Common myeloid progenitor, CD34-positive (primary cell): ENCODE results near the gene SPTA1.

Source experiments
- CTCF ChIA-PET: fragments of 350-600 bp; sonication (Branson Sonifier 250); formaldehyde crosslinking; loops from one replicate; lab custom pipeline; 2021; ENCODE audit warnings: antibody characterized with exemption; lab: Charles Lee
- POLR2A ChIA-PET: fragments of 350-600 bp; sonication (Branson Sonifier 250); formaldehyde crosslinking; loops from one replicate; lab custom pipeline; 2021; ENCODE audit warnings: antibody characterized with exemption; lab: Charles Lee
- DNase-seq, 3 donors: peaks; one replicate each; pipeline versions ENCODE4 v3.0.0 to v3.0.0-alpha.2; 2013
- H3K27ac ChIP-seq, 2 experiments: 1 replicate in 1 of 2; 2 replicates in 1 of 2; pipeline ENCODE4 v1.7.0; 2013; ENCODE audit warnings: inconsistent platforms in 2 of 2, low read length in 2 of 2, mild to moderate bottlenecking in 2 of 2, low read depth in 1 of 2, moderate library complexity in 1 of 2; ENCODE audit not compliant: severe bottlenecking in 2 of 2, insufficient read depth in 1 of 2, poor library complexity in 1 of 2
- H3K27me3 ChIP-seq, 5 experiments: replicated peaks in 2 of 5; 1 replicate in 3 of 5; 2 replicates in 2 of 5; pipeline versions ENCODE4 v1.6.1 to v1.7.0; 2013; ENCODE audit warnings: low read length in 4 of 5, mild to moderate bottlenecking in 2 of 5, moderate library complexity in 2 of 5, inconsistent platforms in 1 of 5; ENCODE audit not compliant: insufficient read depth in 5 of 5, control insufficient read depth in 4 of 5
- H3K36me3 ChIP-seq, 4 experiments: 1 replicate in 2 of 4; 2 replicates in 2 of 4; pipeline versions ENCODE4 v1.6.1 to v1.7.0; 2013; ENCODE audit warnings: low read length in 3 of 4, control low read depth in 1 of 4, mild to moderate bottlenecking in 1 of 4; ENCODE audit not compliant: control insufficient read depth in 4 of 4, insufficient read depth in 4 of 4
- H3K4me1 ChIP-seq, 4 experiments: 1 replicate in 3 of 4; 2 replicates in 1 of 4; pipeline versions ENCODE4 v1.6.1 to v1.7.1; 2013; ENCODE audit warnings: low read length in 3 of 4, mild to moderate bottlenecking in 3 of 4, control low read depth in 1 of 4, inconsistent platforms in 1 of 4, moderate library complexity in 1 of 4; ENCODE audit not compliant: control insufficient read depth in 4 of 4, insufficient read depth in 4 of 4; ENCODE audit errors: control extremely low read depth in 1 of 4
- H3K4me3 ChIP-seq, 7 experiments: 1 replicate in 4 of 7; 2 replicates in 3 of 7; pipeline versions ENCODE4 v1.5.1 to v1.7.0; 2013; ENCODE audit warnings: mild to moderate bottlenecking in 7 of 7, low read length in 6 of 7, moderate library complexity in 6 of 7, inconsistent platforms in 2 of 7, low read depth in 2 of 7, control low read depth in 1 of 7; ENCODE audit not compliant: insufficient read depth in 4 of 7, control insufficient read depth in 1 of 7; ENCODE audit errors: extremely low read depth in 1 of 7
- H3K9me3 ChIP-seq, 5 experiments: 1 replicate in 4 of 5; 2 replicates in 1 of 5; pipeline versions ENCODE4 v1.6.1 to v1.7.1; 2013; ENCODE audit warnings: low read length in 4 of 5, mild to moderate bottlenecking in 2 of 5, inconsistent platforms in 1 of 5, low read depth in 1 of 5, moderate library complexity in 1 of 5; ENCODE audit not compliant: control insufficient read depth in 4 of 5, insufficient read depth in 2 of 5; ENCODE audit errors: control extremely low read depth in 1 of 5
- WGBS: methylation state at CpG from one replicate; pipeline ENCODE4 v1.1.5; 2013; ENCODE audit not compliant: insufficient coverage; 5-methylcytosine and 5-hydroxymethylcytosine counted together

The SPTA1 gene

DNA sequence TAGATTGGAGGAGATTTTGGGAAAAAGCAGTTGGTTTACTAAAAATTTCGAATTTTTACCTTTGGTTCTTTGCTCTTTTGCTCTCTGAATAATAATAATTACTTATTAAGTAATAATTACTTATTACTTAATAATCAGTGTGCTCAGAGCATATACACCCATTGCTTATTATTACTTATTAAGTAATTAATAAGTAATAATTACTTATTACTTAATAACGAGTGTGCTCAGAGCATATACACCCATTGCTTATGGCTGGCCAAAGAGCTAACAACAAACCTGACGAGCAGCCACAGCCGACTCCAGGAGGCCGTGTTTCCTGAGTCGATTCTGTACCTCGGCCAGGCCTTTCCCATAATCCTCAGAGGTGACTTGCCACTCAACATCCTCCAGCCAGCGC lies 20.5 kb downstream of the SPTA1 start:
- Histone ChIP-seq H3K4me3 (no peak overlapping the region), H3K27ac (no peak overlapping the region), H3K4me1 (no peaks in the 10 kb centered on the region), H3K27me3 (no peaks in the 10 kb centered on the region), H3K9me3 (no peaks in the 10 kb centered on the region), H3K36me3 (no peaks in the 10 kb centered on the region)
- CTCF ChIA-PET, result no interaction called here
- DNase-seq, result no peak
- WGBS, result 95% methylated on average over 5 of the region's 8 CpGs
- POLR2A ChIA-PET, result no interaction called here

- peak overlapping the region in 6 of 7 experiments; percentile 0 to 50 (median 26) for H3K4me3 ChIP-seq
- ChIA-PET POLR2A (no interaction called here), CTCF (no interaction called here)
- peak overlapping the region in 1 of 2 experiments; percentile 49 for H3K27ac ChIP-seq
- WGBS, result 4% methylated on average over 6 of the region's 6 CpGs
- H3K27me3 ChIP-seq, result no peaks in the 10 kb centered on the region
- peak; percentile 67 to 91 (median 83) for DNase-seq
- peaks cover 0 to 2% (median 0%) of the 10 kb centered on the region in 4 experiments for H3K36me3 ChIP-seq
- H3K4me1 ChIP-seq, result peaks cover 10 to 22% (median 16%) of the 10 kb centered on the region in 4 experiments
- no peaks in the 10 kb centered on the region for H3K9me3 ChIP-seq
These were observed 31.9 kb downstream of the SPTA1 start for GRCh38 chr1:158654571-158654970.

- peak overlapping the region in 1 of 2 experiments; percentile 49 for H3K27ac ChIP-seq
- CTCF ChIA-PET, result no interaction called here
- peak in 2 of 3 donors; percentile 42 to 56 for DNase-seq
- POLR2A ChIA-PET, result no interaction called here
- peaks cover 0 to 2% (median 0%) of the 10 kb centered on the region in 4 experiments for H3K36me3 ChIP-seq
- peaks cover 10 to 22% (median 16%) of the 10 kb centered on the region in 4 experiments for H3K4me1 ChIP-seq
- H3K4me3 ChIP-seq, result peak overlapping the region in 3 of 7 experiments; percentile 22 to 50 (median 30)
- no peaks in the 10 kb centered on the region for H3K27me3 ChIP-seq
- no peaks in the 10 kb centered on the region for H3K9me3 ChIP-seq
These were observed 32.4 kb downstream of the SPTA1 start for GRCh38 chr1:158654086-158654485.

GRCh38 chr1:158652721-158653334 lies 33.7 kb downstream of the SPTA1 start:
- peaks cover 0 to 2% (median 0%) of the 10 kb centered on the region in 4 experiments for H3K36me3 ChIP-seq
- H3K9me3 ChIP-seq, result no peaks in the 10 kb centered on the region
- no peak for DNase-seq
- H3K27me3 ChIP-seq, result no peaks in the 10 kb centered on the region
- H3K4me1 ChIP-seq, result peaks cover 10 to 22% (median 16%) of the 10 kb centered on the region in 4 experiments
- H3K27ac ChIP-seq, result no peak overlapping the region
- 94% methylated on average over 7 of the region's 7 CpGs for whole genome bisulfite sequencing
- ChIA-PET CTCF (interaction anchor here (1.2 kb wide), 1 partner anchor 311 kb away, joined by 3 read pairs; no protein-coding TSS in a partner anchor), POLR2A (no interaction called here)
- no peak overlapping the region for H3K4me3 ChIP-seq

- ChIA-PET CTCF (interaction anchor here (1.2 to 2.9 kb wide), 3 partner anchors 11 to 143 kb away, joined by 3 to 14 read pairs (median 4); no protein-coding TSS in a partner anchor), POLR2A (interaction anchor here (0.6 kb wide), 1 partner anchor 364 kb away, joined by 5 read pairs; no protein-coding TSS in a partner anchor)
- DNase-seq, result peak; percentile 20 to 58 (median 43)
These were observed 37.5 kb downstream of the SPTA1 start for GRCh38 chr1:158649052-158649451.

GRCh38 chr1:158646465-158646864 lies 40.0 kb downstream of the SPTA1 start:
- ChIA-PET POLR2A (no interaction called here), CTCF (interaction anchor here (2.9 kb wide), 1 partner anchor 8 kb away, joined by 14 read pairs; no protein-coding TSS in a partner anchor)
- no CpG with 5 or more reads among the region's 1 CpG for WGBS
- Histone ChIP-seq H3K36me3 (peaks cover 0 to 3% (median 1%) of the 10 kb centered on the region in 4 experiments), H3K9me3 (no peaks in the 10 kb centered on the region), H3K27me3 (no peaks in the 10 kb centered on the region), H3K27ac (no peak overlapping the region), H3K4me3 (peak overlapping the region in 2 of 7 experiments; percentile 11 to 20), H3K4me1 (peaks cover 5 to 13% (median 9%) of the 10 kb centered on the region in 4 experiments)
- DNase-seq, result peak; percentile 31 to 80 (median 78)

More at GRCh38 chr1:158649052-158649451, 37.5 kb downstream of the SPTA1 start:
- no peak overlapping the region for H3K4me3 ChIP-seq
- no peaks in the 10 kb centered on the region for H3K9me3 ChIP-seq
- H3K36me3 ChIP-seq, result peaks cover 0 to 2% (median 0%) of the 10 kb centered on the region in 4 experiments
- no peak overlapping the region for H3K27ac ChIP-seq
- peaks cover 7 to 22% (median 11%) of the 10 kb centered on the region in 4 experiments for H3K4me1 ChIP-seq
- no peaks in the 10 kb centered on the region for H3K27me3 ChIP-seq

DNA sequence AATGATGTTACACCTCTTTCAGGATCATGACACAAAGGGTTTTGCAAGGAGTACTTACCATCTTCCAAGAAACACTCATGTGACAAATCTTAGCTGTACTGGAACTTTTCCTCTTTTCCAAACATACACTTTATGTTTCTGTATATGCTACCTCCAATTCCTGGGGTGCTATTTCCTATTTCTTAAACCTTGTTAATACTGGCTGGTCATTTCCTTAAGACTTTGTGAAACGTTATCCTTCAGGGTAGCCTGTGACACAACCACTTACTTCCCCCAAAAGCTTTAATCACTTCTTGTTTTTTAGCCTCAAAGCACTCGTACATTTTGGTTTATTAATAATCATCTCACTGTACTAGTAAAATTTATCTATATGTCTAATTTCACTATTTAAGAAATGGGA lies 42.1 kb downstream of the SPTA1 start:
- Histone ChIP-seq H3K36me3 (peaks cover 0 to 5% (median 0%) of the 10 kb centered on the region in 4 experiments), H3K27me3 (no peaks in the 10 kb centered on the region), H3K9me3 (peaks cover 0 to 5% (median 0%) of the 10 kb centered on the region in 5 experiments), H3K4me3 (no peak overlapping the region), H3K4me1 (peaks cover 5 to 13% (median 9%) of the 10 kb centered on the region in 4 experiments), H3K27ac (no peak overlapping the region)
- CTCF ChIA-PET, result no interaction called here
- WGBS, result 0% methylated on average over 1 of the region's 2 CpGs
- POLR2A ChIA-PET, result no interaction called here
- peak in 2 of 3 donors; percentile 37 to 54 for DNase-seq
